Kidney (tissue), 14 donors: ENCODE results near the gene POU2F1. TPM values are rescaled to one million over a fixed set of nuclear protein-coding genes. Genes with fewer than 3 reads are reported as not detected.

Source experiments
- DNase-seq, 5 donors: peaks; one replicate each; pipeline ENCODE4 v3.0.0-alpha.2; 2013 to 2020
- FAIRE-seq: peaks from 2 replicates; lab custom pipeline; 2012; peaks lifted over from hg19 to GRCh38; lab: Jason Lieb, UNC
- H3K27ac ChIP-seq, 2 donors: one replicate each; pipeline ENCODE4 v1.7.0; 2013; ENCODE audit warnings: low read depth in 2 of 2, low read length in 2 of 2, inconsistent platforms in 1 of 2
- H3K27me3 ChIP-seq: one replicate; pipeline ENCODE4 v1.7.1; 2013; ENCODE audit warnings: low read length, inconsistent platforms; ENCODE audit not compliant: control insufficient read depth, insufficient read depth
- H3K36me3 ChIP-seq, 3 donors: one replicate each; pipeline versions ENCODE4 v1.7.0 to v1.7.1; 2013; ENCODE audit warnings: low read length in 3 of 3, control low read depth in 1 of 3, inconsistent platforms in 1 of 3; ENCODE audit not compliant: insufficient read depth in 3 of 3, control insufficient read depth in 2 of 3
- H3K4me1 ChIP-seq, 3 donors: one replicate each; pipeline versions ENCODE4 v1.7.0 to v1.7.1; 2013; ENCODE audit warnings: low read length in 3 of 3, inconsistent platforms in 1 of 3, low read depth in 1 of 3; ENCODE audit not compliant: control insufficient read depth in 2 of 3, insufficient read depth in 2 of 3
- H3K4me3 ChIP-seq, 3 donors: one replicate each; pipeline versions ENCODE4 v1.7.0 to v1.8.1; 2013; ENCODE audit warnings: low read length in 3 of 3, control low read depth in 1 of 3, inconsistent platforms in 1 of 3
- H3K9ac ChIP-seq, 3 donors: one replicate each; pipeline versions ENCODE4 v1.7.0 to v1.7.1; 2013; ENCODE audit warnings: low read length in 3 of 3, control low read depth in 1 of 3, inconsistent platforms in 1 of 3
- H3K9me3 ChIP-seq, 3 donors: one replicate each; pipeline versions ENCODE4 v1.7.0 to v1.7.1; 2013; ENCODE audit warnings: low read length in 3 of 3, control low read depth in 1 of 3, inconsistent platforms in 1 of 3; ENCODE audit not compliant: control insufficient read depth in 2 of 3, insufficient read depth in 1 of 3
- intact Hi-C: fragments of 100-400 bp; cut with DNase I; formaldehyde crosslinking; loops from one replicate; pipeline ENCODE4 v1.11.1; 2022
- polyA plus RNA-seq: library from polyadenylated mRNA; stranded (reverse); fragments of 350-450 nt; fragmentation: Illumina TruSeq; extraction: RNeasy Lipid Tissue Mini Kit (QIAGEN cat#74804); gene quantifications from one replicate; pipeline ENCODE4 v1.2.3, GENCODE V29; 2014; ENCODE audit warnings: low read depth, low replicate concordance; ENCODE audit not compliant: insufficient read depth
- total RNA-seq: library from RNA; stranded (reverse); fragmentation: NEBNext Ultra II Directional; extraction: Animal tissue kit (Norgen Biotek cat#: 25700); gene quantifications from one replicate; pipeline ENCODE4 v1.2.1, GENCODE V29; 2021
- TF ChIP-seq, protein P1 (sequence below): IDR thresholded peaks from 3 replicates; pipeline ENCODE4 v1.5.1; 2012; ENCODE audit warnings: mild to moderate bottlenecking, moderate library complexity, borderline replicate concordance; ENCODE audit not compliant: insufficient read depth; ENCODE audit errors: extremely low read depth
- donor health status: control.
- donor health status: control.
- donor health status: control.
- donor health status: control.
- donor health status: control.
- donor health status: DM: yes; HTN: yes; CAD: no.
- donor health status: Normal renal cell carcinoma (clear cell type).

Gene POU2F1
- total and polyA plus RNA-seq, 2 donors from 2014 or later, result 1.9 to 25.2 TPM

DNA sequence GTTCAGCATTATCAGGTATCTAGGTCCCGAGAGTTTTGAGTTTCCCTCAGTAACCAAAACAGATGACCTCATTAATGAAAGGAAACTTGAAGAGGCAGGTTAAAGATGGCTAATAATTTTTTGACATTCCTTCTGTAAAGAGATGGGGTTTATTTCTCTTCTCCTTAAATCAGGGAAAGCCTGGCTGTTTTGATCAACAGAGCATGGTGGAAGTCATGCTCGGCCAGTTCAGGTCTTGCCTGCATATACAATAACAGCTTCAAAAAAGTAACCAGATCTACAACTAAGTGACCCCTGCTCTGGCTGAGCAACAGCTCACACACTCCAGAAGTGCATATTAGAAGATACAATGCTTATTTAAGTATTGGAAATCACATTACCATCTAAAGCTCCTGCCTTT is 36.6 kb upstream of the POU2F1 start:
- DNase-seq, result peak in 4 of 5 donors; percentile 48 to 85 (median 73)
- Histone ChIP-seq H3K27ac (no peak overlapping the region), H3K9ac (no peak overlapping the region), H3K27me3 (no peaks in the 10 kb centered on the region), H3K36me3 (no peaks in the 10 kb centered on the region), H3K4me1 (no peaks in the 10 kb centered on the region), H3K9me3 (no peaks in the 10 kb centered on the region), H3K4me3 (no peak overlapping the region)
- FAIRE-seq, result no peak
- TF ChIP-seq, protein P1, sequence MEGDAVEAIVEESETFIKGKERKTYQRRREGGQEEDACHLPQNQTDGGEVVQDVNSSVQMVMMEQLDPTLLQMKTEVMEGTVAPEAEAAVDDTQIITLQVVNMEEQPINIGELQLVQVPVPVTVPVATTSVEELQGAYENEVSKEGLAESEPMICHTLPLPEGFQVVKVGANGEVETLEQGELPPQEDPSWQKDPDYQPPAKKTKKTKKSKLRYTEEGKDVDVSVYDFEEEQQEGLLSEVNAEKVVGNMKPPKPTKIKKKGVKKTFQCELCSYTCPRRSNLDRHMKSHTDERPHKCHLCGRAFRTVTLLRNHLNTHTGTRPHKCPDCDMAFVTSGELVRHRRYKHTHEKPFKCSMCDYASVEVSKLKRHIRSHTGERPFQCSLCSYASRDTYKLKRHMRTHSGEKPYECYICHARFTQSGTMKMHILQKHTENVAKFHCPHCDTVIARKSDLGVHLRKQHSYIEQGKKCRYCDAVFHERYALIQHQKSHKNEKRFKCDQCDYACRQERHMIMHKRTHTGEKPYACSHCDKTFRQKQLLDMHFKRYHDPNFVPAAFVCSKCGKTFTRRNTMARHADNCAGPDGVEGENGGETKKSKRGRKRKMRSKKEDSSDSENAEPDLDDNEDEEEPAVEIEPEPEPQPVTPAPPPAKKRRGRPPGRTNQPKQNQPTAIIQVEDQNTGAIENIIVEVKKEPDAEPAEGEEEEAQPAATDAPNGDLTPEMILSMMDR, result no peak
- intact Hi-C loops, result no loop called here

DNA sequence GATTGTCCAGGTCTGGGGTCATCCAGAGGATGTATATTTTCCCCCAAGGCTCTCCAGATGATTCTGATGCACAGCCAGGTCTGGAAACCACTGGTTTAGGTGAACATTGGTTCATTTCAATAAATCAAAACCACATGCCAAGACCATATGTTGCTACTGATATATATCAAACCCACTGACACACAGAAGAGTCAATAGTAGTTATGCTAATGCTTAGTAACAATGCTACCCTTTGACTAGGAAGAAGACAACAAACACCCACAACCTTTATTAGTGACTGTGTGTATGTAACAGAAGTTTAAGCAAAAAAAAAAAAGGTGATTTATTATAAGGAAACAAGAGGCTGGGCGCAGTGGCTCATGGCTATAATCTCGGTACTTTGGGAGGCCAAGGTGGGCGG is 35.6 kb upstream of the POU2F1 start:
- H3K4me1 ChIP-seq, result no peaks in the 10 kb centered on the region
- H3K36me3 ChIP-seq, result no peaks in the 10 kb centered on the region
- DNase-seq, result no peak
- intact Hi-C loops, result no loop called here
- TF ChIP-seq, protein P1, result no peak
- no peaks in the 10 kb centered on the region for H3K9me3 ChIP-seq
- no peak overlapping the region for H3K4me3 ChIP-seq
- H3K27me3 ChIP-seq, result no peaks in the 10 kb centered on the region
- H3K27ac ChIP-seq, result no peak overlapping the region
- no peak for FAIRE-seq
- H3K9ac ChIP-seq, result no peak overlapping the region

DNA sequence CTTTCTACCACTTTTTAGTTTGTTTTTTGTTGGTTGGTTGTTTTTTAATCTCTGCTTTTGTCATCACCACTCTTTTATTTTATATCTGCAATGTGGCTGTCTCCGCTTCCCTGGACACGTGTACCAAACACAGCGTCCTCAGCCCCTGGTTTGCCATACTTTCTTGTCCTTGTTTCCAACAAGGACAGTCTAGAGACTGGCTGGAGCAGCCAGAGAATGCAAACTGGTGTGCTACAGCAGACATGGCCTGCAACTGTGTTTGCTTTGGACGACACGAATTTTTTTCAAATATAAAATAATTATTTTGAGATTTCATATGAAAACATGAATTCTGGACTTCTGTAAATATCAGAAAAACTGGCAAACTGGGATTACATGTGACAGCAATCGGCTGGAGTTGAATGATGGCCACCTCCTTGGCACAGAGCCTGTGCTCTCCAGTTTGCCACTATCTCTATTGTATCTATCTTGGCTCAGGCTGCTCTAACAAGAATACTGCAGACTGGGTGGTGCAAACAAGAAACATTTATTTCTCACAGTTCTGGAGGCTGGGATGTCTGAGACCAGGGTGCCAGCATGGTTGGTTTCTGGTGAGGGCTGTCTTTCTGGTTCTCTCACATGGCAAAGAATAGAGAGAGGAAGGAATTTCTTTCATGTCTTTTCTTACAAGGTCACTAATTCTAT is 34.6 kb upstream of the POU2F1 start:
- FAIRE-seq, result no peak
- Histone ChIP-seq H3K27ac (no peak overlapping the region), H3K27me3 (no peaks in the 10 kb centered on the region), H3K9me3 (no peaks in the 10 kb centered on the region), H3K4me3 (no peak overlapping the region), H3K36me3 (no peaks in the 10 kb centered on the region), H3K9ac (no peak overlapping the region), H3K4me1 (no peaks in the 10 kb centered on the region)
- no peak for DNase-seq
- TF ChIP-seq, protein P1, result no peak
- intact Hi-C loops, result no loop called here
